ENCODE results near the gene TEX29.

The TEX29 gene

GRCh38 chr13:111388851-111389500 lies 68.5 kb downstream of the TEX29 start:
- H3K4me1 ChIP-seq (ENCODE audit: insufficient read depth, low read length, poor library complexity, severe bottlenecking): peaks cover 27% of the 10 kb centered on the region
- H3K9me3 ChIP-seq (ENCODE audit: insufficient read depth, low read depth, low read length): no peaks in the 10 kb centered on the region
- no peaks in the 10 kb centered on the region for H3K79me2 ChIP-seq (ENCODE audit: insufficient read depth, low read length)
- H2AFZ ChIP-seq (ENCODE audit: low read length): no peak overlapping the region
- no peaks in the 10 kb centered on the region for H3K27me3 ChIP-seq (ENCODE audit: insufficient read depth, low read length, poor library complexity, severe bottlenecking)
- H3K9ac ChIP-seq (ENCODE audit: low read depth, low read length, poor library complexity, severe bottlenecking): no peak overlapping the region
- H3K4me2 ChIP-seq (ENCODE audit: low read depth, low read length, poor library complexity, severe bottlenecking): no peak overlapping the region
- H3K9me2 ChIP-seq (replicated peaks; ENCODE audit: low read depth, low read length): no peaks in the 10 kb centered on the region
- H4K20me1 ChIP-seq (ENCODE audit: insufficient read depth, low read length, poor library complexity, severe bottlenecking): no peaks in the 10 kb centered on the region
- no peaks in the 10 kb centered on the region for H3K36me3 ChIP-seq (ENCODE audit: insufficient read depth, low read length)
- TF ChIP-seq CTCF (conservative IDR thresholded peaks at IDR 0.05; ENCODE audit: low read length) (no peak), EZH2phosphoT487 (IDR thresholded peaks at IDR 0.05; ENCODE audit: borderline replicate concordance) (no peak)
- H3K4me3 ChIP-seq (ENCODE audit: low read length, poor library complexity, severe bottlenecking): no peak overlapping the region
- H3F3A ChIP-seq (ENCODE audit: low read depth): peaks cover 8% of the 10 kb centered on the region; the same call in 1 of the 2 replicates

- Histone ChIP-seq H3K27me3 (ENCODE audit: insufficient read depth, low read length, poor library complexity, severe bottlenecking) (no peaks in the 10 kb centered on the region), H3K79me2 (ENCODE audit: insufficient read depth, low read length) (no peaks in the 10 kb centered on the region), H4K20me1 (ENCODE audit: insufficient read depth, low read length, poor library complexity, severe bottlenecking) (no peaks in the 10 kb centered on the region), H3K9me2 (replicated peaks; ENCODE audit: low read depth, low read length) (no peaks in the 10 kb centered on the region), H3K36me3 (ENCODE audit: insufficient read depth, low read length) (no peaks in the 10 kb centered on the region), H3K9me3 (ENCODE audit: insufficient read depth, low read depth, low read length) (no peaks in the 10 kb centered on the region), H3F3A (ENCODE audit: low read depth) (peaks cover 8% of the 10 kb centered on the region; the same call in 1 of the 2 replicates), H3K4me2 (ENCODE audit: low read depth, low read length, poor library complexity, severe bottlenecking) (no peak overlapping the region), H2AFZ (ENCODE audit: low read length) (no peak overlapping the region), H3K4me1 (ENCODE audit: insufficient read depth, low read length, poor library complexity, severe bottlenecking) (peaks cover 19% of the 10 kb centered on the region), H3K4me3 (ENCODE audit: low read length, poor library complexity, severe bottlenecking) (no peak overlapping the region), H3K9ac (ENCODE audit: low read depth, low read length, poor library complexity, severe bottlenecking) (no peak overlapping the region)
- TF ChIP-seq CTCF (conservative IDR thresholded peaks at IDR 0.05; ENCODE audit: low read length) (no peak), EZH2phosphoT487 (IDR thresholded peaks at IDR 0.05; ENCODE audit: borderline replicate concordance) (no peak)
Measured at GRCh38 chr13:111389621-111390521, 69.4 kb downstream of the TEX29 start.

GRCh38 chr13:111390522-111391270 lies 70.3 kb downstream of the TEX29 start:
- Histone ChIP-seq H3F3A (ENCODE audit: low read depth) (peaks cover 1% of the 10 kb centered on the region; the same call in 1 of the 2 replicates), H2AFZ (ENCODE audit: low read length) (no peak overlapping the region), H3K27me3 (ENCODE audit: insufficient read depth, low read length, poor library complexity, severe bottlenecking) (no peaks in the 10 kb centered on the region), H3K79me2 (ENCODE audit: insufficient read depth, low read length) (no peaks in the 10 kb centered on the region), H4K20me1 (ENCODE audit: insufficient read depth, low read length, poor library complexity, severe bottlenecking) (no peaks in the 10 kb centered on the region), H3K9me2 (replicated peaks; ENCODE audit: low read depth, low read length) (no peaks in the 10 kb centered on the region), H3K36me3 (ENCODE audit: insufficient read depth, low read length) (no peaks in the 10 kb centered on the region), H3K4me1 (ENCODE audit: insufficient read depth, low read length, poor library complexity, severe bottlenecking) (peaks cover 11% of the 10 kb centered on the region), H3K4me2 (ENCODE audit: low read depth, low read length, poor library complexity, severe bottlenecking) (no peak overlapping the region), H3K9ac (ENCODE audit: low read depth, low read length, poor library complexity, severe bottlenecking) (no peak overlapping the region), H3K9me3 (ENCODE audit: insufficient read depth, low read depth, low read length) (no peaks in the 10 kb centered on the region; the same call in 1 of the 2 replicates), H3K4me3 (ENCODE audit: low read length, poor library complexity, severe bottlenecking) (no peak overlapping the region)
- TF ChIP-seq EZH2phosphoT487 (IDR thresholded peaks at IDR 0.05; ENCODE audit: borderline replicate concordance) (no peak), CTCF (conservative IDR thresholded peaks at IDR 0.05; ENCODE audit: low read length) (no peak)
